Body of pancreas (tissue), 4 donors: ENCODE measurements around the gene ASAP2. TPM values are rescaled to one million over a fixed set of nuclear protein-coding genes. Genes with fewer than 3 reads are reported as not detected.

Experiments used
- ATAC-seq: fragments of 150-250 bp; one replicate; pipeline ENCODE4 v1.9.1; 2016
- DNase-seq, 4 donors: peaks; one replicate each; pipeline ENCODE4 v3.0.0-alpha.2; 2019
- H3K27ac ChIP-seq, 4 donors: fragments of 200-600 bp; sonication (generic); 1 replicate in 3 of 4; 2 replicates in 1 of 4; pipeline versions ENCODE4 v1.5.1 to v1.6.1; 2016 to 2019; ENCODE audit warnings: mild to moderate bottlenecking in 1 of 4, mixed read lengths in 1 of 4, moderate library complexity in 1 of 4
- H3K27me3 ChIP-seq, 2 donors: fragments of 200-600 bp; sonication (generic); one replicate each; pipeline ENCODE4 v1.6.0; 2016; ENCODE audit warnings: mild to moderate bottlenecking in 1 of 2
- H3K36me3 ChIP-seq, 2 donors: fragments of 200-600 bp; sonication (generic); replicated peaks in 1 of 2; 2 replicates each; pipeline ENCODE4 v1.5.1; 2016; ENCODE audit warnings: low read depth in 2 of 2; ENCODE audit not compliant: insufficient read depth in 1 of 2
- H3K4me1 ChIP-seq: fragments of 200-600 bp; sonication (generic); one replicate; pipeline ENCODE4 v1.6.0; 2016
- H3K4me3 ChIP-seq, 2 donors: fragments of 200-600 bp; sonication (generic); 1 replicate in 1 of 2; 2 replicates in 1 of 2; pipeline ENCODE4 v1.5.1; 2016 to 2019
- H3K9me3 ChIP-seq, 3 donors: fragments of 200-600 bp; sonication (generic); 1 replicate in 2 of 3; 2 replicates in 1 of 3; pipeline ENCODE4 v1.5.1; 2016
- POLR2A ChIP-seq, 3 donors: fragments of 450-650 bp; IDR thresholded peaks; one replicate each; pipeline ENCODE4 v1.6.1; 2016; ENCODE audit warnings: antibody characterized with exemption in 3 of 3, mild to moderate bottlenecking in 2 of 3
- WGBS, 2 donors: methylation state at CpG; one replicate each; pipeline ENCODE4 v1.1.5; 2017; 5-methylcytosine and 5-hydroxymethylcytosine counted together
- intact Hi-C: fragments of 100-400 bp; cut with DNase I; formaldehyde crosslinking; loops from one replicate; pipeline ENCODE4 v1.15.1; 2023
- total RNA-seq, 2 donors: library from RNA; depleted of rRNA; stranded (reverse); fragments of >200 nt; gene quantifications; one replicate each; pipeline ENCODE4 v1.1.0, GENCODE V29; 2016
- TF ChIP-seq, protein P1 (sequence below), 7 experiments: fragments of 450-650 bp in 4 of 7; fragments of 200-600 bp in 3 of 7; sonication (generic) in 3 of 7; IDR thresholded peaks; one replicate each; pipeline ENCODE4 v1.5.1; 2016 to 2019; ENCODE audit warnings: antibody characterized with exemption in 7 of 7

Gene ASAP2
- total RNA-seq, 2 donors from 2014 or later = 12.5 to 23.7 TPM

GRCh38 chr2:9268301-9269080 is 61.9 kb downstream of the ASAP2 start:
- peaks cover 5% of the 10 kb centered on the region for H3K4me1 ChIP-seq
- no peak overlapping the region for H3K4me3 ChIP-seq
- H3K27me3 ChIP-seq = no peaks in the 10 kb centered on the region
- DNase-seq = no peak
- intact Hi-C loops = no loop called here
- TF ChIP-seq, protein P1, sequence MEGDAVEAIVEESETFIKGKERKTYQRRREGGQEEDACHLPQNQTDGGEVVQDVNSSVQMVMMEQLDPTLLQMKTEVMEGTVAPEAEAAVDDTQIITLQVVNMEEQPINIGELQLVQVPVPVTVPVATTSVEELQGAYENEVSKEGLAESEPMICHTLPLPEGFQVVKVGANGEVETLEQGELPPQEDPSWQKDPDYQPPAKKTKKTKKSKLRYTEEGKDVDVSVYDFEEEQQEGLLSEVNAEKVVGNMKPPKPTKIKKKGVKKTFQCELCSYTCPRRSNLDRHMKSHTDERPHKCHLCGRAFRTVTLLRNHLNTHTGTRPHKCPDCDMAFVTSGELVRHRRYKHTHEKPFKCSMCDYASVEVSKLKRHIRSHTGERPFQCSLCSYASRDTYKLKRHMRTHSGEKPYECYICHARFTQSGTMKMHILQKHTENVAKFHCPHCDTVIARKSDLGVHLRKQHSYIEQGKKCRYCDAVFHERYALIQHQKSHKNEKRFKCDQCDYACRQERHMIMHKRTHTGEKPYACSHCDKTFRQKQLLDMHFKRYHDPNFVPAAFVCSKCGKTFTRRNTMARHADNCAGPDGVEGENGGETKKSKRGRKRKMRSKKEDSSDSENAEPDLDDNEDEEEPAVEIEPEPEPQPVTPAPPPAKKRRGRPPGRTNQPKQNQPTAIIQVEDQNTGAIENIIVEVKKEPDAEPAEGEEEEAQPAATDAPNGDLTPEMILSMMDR (IDR thresholded peaks at IDR 0.05) = no peak
- TF ChIP-seq POLR2A (IDR thresholded peaks at IDR 0.05) = no peak
- 81 to 86% methylated on average over 17 to 18 of the region's 18 CpGs for WGBS, 2 donors
- H3K9me3 ChIP-seq = no peaks in the 10 kb centered on the region
- no peaks in the 10 kb centered on the region for H3K36me3 ChIP-seq
- no peak overlapping the region for H3K27ac ChIP-seq
- ATAC-seq = no peak

DNA sequence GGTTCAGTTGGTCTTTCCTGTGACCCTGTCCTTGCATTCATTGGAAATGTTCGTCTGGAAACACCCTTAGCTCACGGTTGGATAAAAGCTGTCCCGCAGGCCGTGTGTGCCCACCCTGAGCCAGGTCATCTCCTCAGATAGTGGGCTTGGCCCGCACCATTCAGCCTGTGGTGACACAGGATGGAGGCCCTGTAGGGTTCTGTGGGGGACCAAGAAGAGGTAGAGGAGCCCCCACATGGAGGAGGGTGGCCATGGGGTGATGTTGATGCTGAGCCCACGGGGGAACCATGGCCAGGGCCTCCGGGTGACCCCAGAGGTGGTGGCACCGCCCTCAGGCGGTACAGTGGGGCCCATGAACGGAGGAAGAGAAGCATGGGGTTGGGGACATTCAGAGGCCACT is 62.7 kb downstream of the ASAP2 start:
- Histone ChIP-seq H3K9me3 (no peaks in the 10 kb centered on the region), H3K4me3 (no peak overlapping the region), H3K27ac (no peak overlapping the region), H3K4me1 (peaks cover 5% of the 10 kb centered on the region), H3K27me3 (no peaks in the 10 kb centered on the region), H3K36me3 (no peaks in the 10 kb centered on the region)
- TF ChIP-seq, protein P1 (IDR thresholded peaks at IDR 0.05) = no peak
- no peak for TF ChIP-seq POLR2A (IDR thresholded peaks at IDR 0.05)
- intact Hi-C loops = no loop called here
- ATAC-seq = no peak
- DNase-seq = no peak
- WGBS, 2 donors = 90 to 91% methylated on average over 9 to 10 of the region's 10 CpGs

- DNase-seq (no peak), ATAC-seq (no peak)
- Histone ChIP-seq H3K9me3 (no peaks in the 10 kb centered on the region), H3K4me3 (no peak overlapping the region), H3K36me3 (no peaks in the 10 kb centered on the region), H3K27ac (no peak overlapping the region), H3K4me1 (peaks cover 5% of the 10 kb centered on the region), H3K27me3 (no peaks in the 10 kb centered on the region)
- intact Hi-C loops = no loop called here
- WGBS, 2 donors = 65 to 67% methylated on average over 8 of the region's 8 CpGs
- TF ChIP-seq, protein P1 (IDR thresholded peaks at IDR 0.05) = no peak
- TF ChIP-seq POLR2A (IDR thresholded peaks at IDR 0.05) = no peak
These were observed 63.2 kb downstream of the ASAP2 start for GRCh38 chr2:9269695-9270360.

DNA sequence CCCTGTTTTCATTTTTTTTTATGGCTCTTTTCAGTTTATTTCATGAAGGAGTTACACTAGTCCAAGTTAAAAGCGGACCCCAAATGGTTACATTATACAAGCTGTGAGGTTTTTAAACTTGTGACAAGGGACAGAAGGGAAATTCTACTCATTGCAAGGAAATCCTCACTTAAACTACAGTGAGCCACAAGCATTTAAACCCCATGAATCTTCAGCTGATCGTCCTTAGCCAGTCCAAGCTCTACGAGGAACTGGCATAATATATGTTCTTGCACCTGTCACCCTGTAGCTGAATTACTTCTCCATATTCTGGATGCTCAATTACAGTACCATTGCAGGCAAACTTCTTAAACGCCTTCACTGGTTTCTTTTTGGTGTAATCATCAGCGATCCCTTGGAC is 64.5 kb downstream of the ASAP2 start:
- intact Hi-C loops = no loop called here
- peaks cover 9% of the 10 kb centered on the region for H3K4me1 ChIP-seq
- H3K4me3 ChIP-seq = no peak overlapping the region
- 83 to 88% methylated on average over 5 of the region's 5 CpGs for WGBS, 2 donors
- TF ChIP-seq, protein P1 (IDR thresholded peaks at IDR 0.05) = no peak
- no peak for TF ChIP-seq POLR2A (IDR thresholded peaks at IDR 0.05)
- no peak overlapping the region for H3K27ac ChIP-seq
- DNase-seq = no peak
- no peaks in the 10 kb centered on the region for H3K36me3 ChIP-seq
- H3K9me3 ChIP-seq = no peaks in the 10 kb centered on the region
- H3K27me3 ChIP-seq = no peaks in the 10 kb centered on the region
- ATAC-seq = no peak
